Breast epithelium (tissue), 4 donors: ENCODE results near the gene CTIF. TPM values are rescaled to one million over a fixed set of nuclear protein-coding genes. Genes with fewer than 3 reads are reported as not detected.

Source experiments
- DNase-seq, 2 donors: peaks; one replicate each; pipeline ENCODE4 v3.0.0-alpha.2; 2019; ENCODE audit warnings: low spot score in 2 of 2
- H3K27ac ChIP-seq, 2 donors: fragments of 200-600 bp; sonication (generic) in 1 of 2; one replicate each; pipeline ENCODE4 v1.5.1; 2016 to 2019; ENCODE audit warnings: mild to moderate bottlenecking in 1 of 2
- H3K27me3 ChIP-seq, 2 donors: fragments of 200-600 bp; sonication (generic) in 1 of 2; one replicate each; pipeline versions ENCODE4 v1.5.1 to v1.6.0; 2017 to 2019; ENCODE audit warnings: control low read depth in 1 of 2, mild to moderate bottlenecking in 1 of 2
- H3K36me3 ChIP-seq: fragments of 200-600 bp; one replicate; pipeline ENCODE4 v1.5.1; 2019
- H3K4me1 ChIP-seq, 2 donors: fragments of 200-600 bp; sonication (generic); one replicate each; pipeline ENCODE4 v1.5.1; 2016 to 2019; ENCODE audit warnings: control low read depth in 1 of 2
- H3K4me3 ChIP-seq, 3 donors: fragments of 200-600 bp; sonication (generic); 1 replicate in 2 of 3; 2 replicates in 1 of 3; pipeline ENCODE4 v1.5.1; 2016 to 2019; ENCODE audit warnings: mild to moderate bottlenecking in 3 of 3, moderate library complexity in 2 of 3
- H3K9me3 ChIP-seq, 2 donors: fragments of 200-600 bp; sonication (generic) in 1 of 2; one replicate each; pipeline ENCODE4 v1.5.1; 2016 to 2019; ENCODE audit warnings: control low read depth in 1 of 2
- CTCF ChIP-seq, 3 donors: fragments of 450-650 bp; IDR thresholded peaks; one replicate each; pipeline ENCODE4 v1.5.1; 2016 to 2017; ENCODE audit warnings: antibody characterized with exemption in 3 of 3, mild to moderate bottlenecking in 3 of 3, moderate library complexity in 3 of 3
- POLR2A ChIP-seq: fragments of 450-650 bp; IDR thresholded peaks from one replicate; pipeline ENCODE4 v1.6.1; 2016; ENCODE audit warnings: antibody characterized with exemption, mild to moderate bottlenecking, moderate library complexity
- POLR2AphosphoS5 ChIP-seq, 3 donors: sonication (generic); formaldehyde crosslinking; IDR thresholded peaks; one replicate each; pipeline ENCODE4 v1.6.1; 2017; ENCODE audit warnings: antibody characterized with exemption in 3 of 3
- intact Hi-C: fragments of 100-400 bp; cut with DNase I; formaldehyde crosslinking; loops from one replicate; pipeline ENCODE4 v1.15.1; 2023; ENCODE audit warnings: low total_unique reads
- total RNA-seq, 3 donors: library from RNA; depleted of rRNA; stranded (reverse); fragments of >200 nt; gene quantifications; one replicate each; pipeline ENCODE4 v1.1.0, GENCODE V29; 2016

CTIF gene
- total RNA-seq, 3 donors from 2014 or later = 28.8 to 78.9 (median 32.6) TPM

DNA sequence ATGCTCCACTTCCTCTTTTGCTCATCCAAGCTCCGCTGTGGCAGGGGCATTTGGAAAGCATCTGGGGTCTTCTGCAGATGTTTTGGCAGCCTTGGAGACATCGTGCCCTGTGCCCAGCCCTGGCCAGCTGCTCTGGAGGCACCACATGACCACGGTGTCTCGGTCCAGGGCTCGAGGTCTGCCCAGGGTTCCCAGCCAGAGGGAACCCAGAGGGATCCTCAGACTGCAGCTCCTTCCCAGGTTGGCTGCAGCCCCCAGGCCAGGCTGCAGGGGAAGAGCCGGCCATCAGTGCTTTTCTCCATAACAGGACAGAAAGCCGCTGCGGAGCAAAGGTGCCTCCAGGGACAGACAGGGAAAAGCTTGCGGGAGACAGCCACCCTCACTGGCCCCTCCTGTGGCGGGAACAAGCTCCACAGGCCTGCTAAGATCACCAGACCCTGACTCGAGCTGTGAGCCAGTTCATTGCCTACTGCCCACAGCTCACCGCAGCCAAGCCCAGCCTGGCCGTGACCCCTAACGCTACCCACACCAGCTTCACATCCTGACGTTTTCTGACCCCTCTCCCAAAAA is 337.2 kb downstream of the CTIF start:
- no peaks in the 10 kb centered on the region for H3K36me3 ChIP-seq
- DNase-seq = no peak
- intact Hi-C loops = no loop called here
- no peak overlapping the region for H3K27ac ChIP-seq
- H3K27me3 ChIP-seq = no peaks in the 10 kb centered on the region
- H3K4me1 ChIP-seq = no peaks in the 10 kb centered on the region
- TF ChIP-seq POLR2A (no peak), POLR2AphosphoS5 (IDR thresholded peaks at IDR 0.05) (no peak), CTCF (IDR thresholded peaks at IDR 0.05) (no peak)
- no peak overlapping the region for H3K4me3 ChIP-seq
- H3K9me3 ChIP-seq = no peaks in the 10 kb centered on the region

DNA sequence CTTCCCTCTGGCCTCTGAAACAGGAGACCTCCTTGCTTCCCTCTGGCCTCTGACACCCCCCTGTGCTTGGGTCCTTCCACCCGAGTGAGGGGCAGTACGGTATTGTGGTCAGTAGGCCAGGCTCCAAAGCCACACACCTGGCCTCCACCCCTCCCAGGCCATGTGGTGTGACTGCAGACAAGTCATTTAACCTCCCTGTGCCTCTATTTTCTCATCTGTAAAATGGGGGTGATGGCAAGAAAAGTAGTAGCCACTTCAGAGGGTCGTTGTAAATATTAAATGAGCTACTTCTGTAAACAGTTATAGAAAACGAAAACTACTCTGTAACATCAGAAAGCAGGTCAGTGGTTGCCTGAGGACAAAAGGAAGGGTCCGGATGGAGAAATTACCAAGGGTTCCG is 337.8 kb downstream of the CTIF start:
- Histone ChIP-seq H3K4me3 (no peak overlapping the region), H3K9me3 (no peaks in the 10 kb centered on the region), H3K36me3 (no peaks in the 10 kb centered on the region), H3K27ac (no peak overlapping the region), H3K27me3 (no peaks in the 10 kb centered on the region), H3K4me1 (no peaks in the 10 kb centered on the region)
- TF ChIP-seq POLR2AphosphoS5 (IDR thresholded peaks at IDR 0.05) (no peak), POLR2A (no peak), CTCF (IDR thresholded peaks at IDR 0.05) (no peak)
- DNase-seq = no peak
- intact Hi-C loops = no loop called here

- intact Hi-C loops = no loop called here
- no peaks in the 10 kb centered on the region for H3K27me3 ChIP-seq
- no peak overlapping the region for H3K4me3 ChIP-seq
- DNase-seq = no peak
- no peak for TF ChIP-seq CTCF (IDR thresholded peaks at IDR 0.05)
- no peak for TF ChIP-seq POLR2AphosphoS5 (IDR thresholded peaks at IDR 0.05)
- TF ChIP-seq POLR2A = no peak
- H3K4me1 ChIP-seq = no peaks in the 10 kb centered on the region
- no peak overlapping the region for H3K27ac ChIP-seq
- H3K9me3 ChIP-seq = no peaks in the 10 kb centered on the region
- H3K36me3 ChIP-seq = no peaks in the 10 kb centered on the region
These were observed 339.1 kb downstream of the CTIF start for GRCh38 chr18:48877941-48878340.

GRCh38 chr18:48878471-48878870 is 339.6 kb downstream of the CTIF start:
- H3K9me3 ChIP-seq = no peaks in the 10 kb centered on the region
- TF ChIP-seq CTCF (IDR thresholded peaks at IDR 0.05) (no peak), POLR2A (no peak), POLR2AphosphoS5 (IDR thresholded peaks at IDR 0.05) (no peak)
- no peaks in the 10 kb centered on the region for H3K4me1 ChIP-seq
- H3K27me3 ChIP-seq = no peaks in the 10 kb centered on the region
- no peaks in the 10 kb centered on the region for H3K36me3 ChIP-seq
- DNase-seq = no peak
- H3K4me3 ChIP-seq = no peak overlapping the region
- no peak overlapping the region for H3K27ac ChIP-seq
- intact Hi-C loops = no loop called here

- no peaks in the 10 kb centered on the region for H3K9me3 ChIP-seq
- no peak for DNase-seq
- TF ChIP-seq CTCF (IDR thresholded peaks at IDR 0.05) (no peak), POLR2A (no peak), POLR2AphosphoS5 (IDR thresholded peaks at IDR 0.05) (no peak)
- no peak overlapping the region for H3K27ac ChIP-seq
- no peaks in the 10 kb centered on the region for H3K27me3 ChIP-seq
- no peaks in the 10 kb centered on the region for H3K4me1 ChIP-seq
- intact Hi-C loops = no loop called here
- H3K4me3 ChIP-seq = no peak overlapping the region
- H3K36me3 ChIP-seq = no peaks in the 10 kb centered on the region
These were observed 340.2 kb downstream of the CTIF start for GRCh38 chr18:48879008-48879431.
